Psoas muscle (tissue), 8 donors: ENCODE measurements around the gene SERPINI2. TPM values are rescaled to one million over a fixed set of nuclear protein-coding genes. Genes with fewer than 3 reads are reported as not detected.

Experiments
- ATAC-seq, 4 donors: fragments of 200-7000 bp; cut with Tn5 transposase; one replicate each; pipeline ENCODE4 v1.9.1; 2020; ENCODE audit warnings: moderate library complexity in 3 of 4, mild to moderate bottlenecking in 2 of 4
- DNase-seq, 2 donors: peaks; one replicate each; pipeline ENCODE4 v3.0.0-alpha.2; 2020
- H3K27ac ChIP-seq: fragments of 200-600 bp; one replicate; pipeline ENCODE4 v1.8.0; 2022
- H3K27me3 ChIP-seq, 3 donors: fragments of 200-600 bp in 1 of 3; one replicate each; pipeline versions ENCODE4 v1.6.1 to v1.8.0; 2013 to 2022; ENCODE audit warnings: low read length in 2 of 3, mild to moderate bottlenecking in 2 of 3, moderate library complexity in 1 of 3; ENCODE audit not compliant: insufficient read depth in 3 of 3
- H3K36me3 ChIP-seq, 2 donors: fragments of 200-600 bp in 1 of 2; one replicate each; pipeline versions ENCODE4 v1.6.1 to v1.8.0; 2013 to 2022; ENCODE audit warnings: low read depth in 1 of 2, mild to moderate bottlenecking in 1 of 2, moderate library complexity in 1 of 2; ENCODE audit not compliant: insufficient read depth in 1 of 2
- H3K4me1 ChIP-seq: fragments of 200-600 bp; one replicate; pipeline ENCODE4 v1.8.0; 2022
- H3K4me3 ChIP-seq: fragments of 200-600 bp; one replicate; pipeline ENCODE4 v1.8.0; 2022; ENCODE audit warnings: mild to moderate bottlenecking
- H3K9me3 ChIP-seq: fragments of 200-600 bp; one replicate; pipeline ENCODE4 v1.8.0; 2022
- CTCF ChIP-seq: fragments of 200-600 bp; IDR thresholded peaks from one replicate; pipeline ENCODE4 v1.8.0; 2022; ENCODE audit warnings: antibody characterized with exemption
- WGBS, 3 donors: extraction: QIAGEN DNeasy Blood & Tissue Kit; methylation state at CpG; one replicate each; pipeline versions ENCODE4 v1.1.6 to v1.1.7; 2013; 5-methylcytosine and 5-hydroxymethylcytosine counted together
- intact Hi-C, 2 donors: fragments of 100-400 bp; cut with DNase I; formaldehyde crosslinking; loops; one replicate each; pipeline versions ENCODE4 v1.11.0 to v1.14.2; 2022
- polyA plus RNA-seq, 3 donors: library from polyadenylated mRNA; stranded (reverse); fragments of 200-250 nt; gene quantifications; one replicate each; pipeline ENCODE4 v1.2.3, GENCODE V29; 2013
- total RNA-seq, 4 donors: library from RNA; stranded (reverse); fragmentation: NEBNext Ultra II Directional in 2 of 4; extraction: Animal tissue kit (Norgen Biotek cat#: 25700) in 2 of 4; gene quantifications; one replicate each; pipeline versions ENCODE4 v1.2.1 to v1.2.4, GENCODE V29; 2021 to 2023
- donor health status: healthy with polysubstance abuse.
- donor health status: DM: no; HTN: no; CAD: no; lungs with moderate emphysema.
- donor health status: Bipolar disorder and iron deficiency.
- donor health status: healthy.
- donor health status: DM: yes; HTN: yes; CAD: no.
- donor health status: DM: no; HTN: no; CAD: no.
- donor health status: DM: no; HTN: no; CAD: no.
- donor health status: DM: yes; HTN: yes; CAD: no.

Gene SERPINI2
- total and polyA plus RNA-seq, 7 donors, result 0.04 to 0.32 (median 0.10) TPM; not detected in 4

GRCh38 chr3:167501941-167502340 is 28.1 kb upstream of the SERPINI2 start:
- no peaks in the 10 kb centered on the region for H3K27me3 ChIP-seq
- WGBS, 3 donors, result 75 to 79% (median 77%) methylated on average over 3 of the region's 3 CpGs
- H3K36me3 ChIP-seq, result no peaks in the 10 kb centered on the region
- H3K4me1 ChIP-seq, result no peaks in the 10 kb centered on the region
- no peak overlapping the region for H3K4me3 ChIP-seq
- no peak for TF ChIP-seq CTCF
- DNase-seq (no peak), ATAC-seq (no peak)
- intact Hi-C loops, result no loop called here
- no peaks in the 10 kb centered on the region for H3K9me3 ChIP-seq
- H3K27ac ChIP-seq, result no peak overlapping the region

GRCh38 chr3:167497903-167498302 is 24.1 kb upstream of the SERPINI2 start:
- DNase-seq, result no peak
- WGBS, 3 donors, result 97 to 99% (median 97%) methylated on average over 7 of the region's 7 CpGs

GRCh38 chr3:167493244-167493643 is 19.4 kb upstream of the SERPINI2 start:
- H3K4me3 ChIP-seq, result no peak overlapping the region
- H3K9me3 ChIP-seq, result no peaks in the 10 kb centered on the region
- no peaks in the 10 kb centered on the region for H3K36me3 ChIP-seq
- 66 to 73% (median 66%) methylated on average over 3 of the region's 3 CpGs for WGBS, 3 donors
- DNase-seq, result no peak
- peaks cover 0 to 2% (median 0%) of the 10 kb centered on the region in 3 donors for H3K27me3 ChIP-seq
- H3K27ac ChIP-seq, result no peak overlapping the region
- H3K4me1 ChIP-seq, result no peaks in the 10 kb centered on the region
- ATAC-seq, result no peak
- TF ChIP-seq CTCF, result no peak
- intact Hi-C loops, result no loop called here

More at GRCh38 chr3:167497903-167498302, 24.1 kb upstream of the SERPINI2 start:
- no peak for TF ChIP-seq CTCF
- Histone ChIP-seq H3K27me3 (no peaks in the 10 kb centered on the region), H3K36me3 (no peaks in the 10 kb centered on the region), H3K9me3 (no peaks in the 10 kb centered on the region), H3K4me1 (no peaks in the 10 kb centered on the region), H3K27ac (no peak overlapping the region), H3K4me3 (no peak overlapping the region)
- intact Hi-C loops, result no loop called here
- no peak for ATAC-seq

GRCh38 chr3:167491621-167492020 is 17.8 kb upstream of the SERPINI2 start:
- peaks cover 0 to 2% (median 0%) of the 10 kb centered on the region in 3 donors for H3K27me3 ChIP-seq
- ATAC-seq (no peak), DNase-seq (no peak)
- intact Hi-C loops, result no loop called here
- no peak overlapping the region for H3K4me3 ChIP-seq
- TF ChIP-seq CTCF, result no peak
- no peaks in the 10 kb centered on the region for H3K4me1 ChIP-seq
- H3K9me3 ChIP-seq, result no peaks in the 10 kb centered on the region
- H3K27ac ChIP-seq, result no peak overlapping the region
- no peaks in the 10 kb centered on the region for H3K36me3 ChIP-seq

GRCh38 chr3:167489571-167489970 is 15.7 kb upstream of the SERPINI2 start:
- WGBS, 3 donors, result 77 to 86% (median 79%) methylated on average over 1 of the region's 1 CpG
- no peak for TF ChIP-seq CTCF
- intact Hi-C loops, result no loop called here

More at GRCh38 chr3:167489571-167489970, 15.7 kb upstream of the SERPINI2 start:
- H3K4me1 ChIP-seq, result no peaks in the 10 kb centered on the region
- no peaks in the 10 kb centered on the region for H3K36me3 ChIP-seq
- no peak overlapping the region for H3K4me3 ChIP-seq
- ATAC-seq (no peak), DNase-seq (no peak)
- H3K27ac ChIP-seq, result no peak overlapping the region
- H3K9me3 ChIP-seq, result no peaks in the 10 kb centered on the region
- peaks cover 0 to 2% (median 0%) of the 10 kb centered on the region in 3 donors for H3K27me3 ChIP-seq
